Adrenal gland (tissue), 19 donors: ENCODE data around the gene KCNA3. TPM values are rescaled to one million over a fixed set of nuclear protein-coding genes. Genes with fewer than 3 reads are reported as not detected.

ENCODE experiments used
- DNase-seq, 7 donors: peaks; one replicate each; pipeline ENCODE4 v3.0.0-alpha.2; 2019 to 2020
- H3K27ac ChIP-seq, 5 donors: fragments of 200-600 bp; sonication (generic) in 4 of 5; 1 replicate in 3 of 5; 2 replicates in 2 of 5; pipeline versions ENCODE4 v1.5.1 to v1.8.0; 2016 to 2020; ENCODE audit warnings: mild to moderate bottlenecking in 1 of 5
- H3K27me3 ChIP-seq: fragments of 200-600 bp; 2 replicates; pipeline ENCODE4 v1.8.0; 2021
- H3K36me3 ChIP-seq, 2 donors: fragments of 200-600 bp; replicated peaks in 1 of 2; 1 replicate in 1 of 2; 2 replicates in 1 of 2; pipeline versions ENCODE4 v1.5.1 to v1.8.0; 2018 to 2022
- H3K4me1 ChIP-seq, 2 donors: fragments of 200-600 bp; replicated peaks in 1 of 2; 1 replicate in 1 of 2; 2 replicates in 1 of 2; pipeline versions ENCODE4 v1.5.1 to v1.8.0; 2018 to 2021
- H3K4me3 ChIP-seq, 4 donors: fragments of 200-600 bp; sonication (generic) in 3 of 4; one replicate each; pipeline ENCODE4 v1.5.1; 2016 to 2018
- H3K9me3 ChIP-seq, 3 donors: fragments of 200-600 bp; sonication (generic) in 1 of 3; replicated peaks in 1 of 3; 1 replicate in 2 of 3; 2 replicates in 1 of 3; pipeline versions ENCODE4 v1.5.1 to v1.8.0; 2016 to 2021
- POLR2A ChIP-seq, 2 donors: fragments of 450-650 bp; IDR thresholded peaks; one replicate each; pipeline ENCODE4 v1.6.1; 2017; ENCODE audit warnings: antibody characterized with exemption in 2 of 2, mild to moderate bottlenecking in 2 of 2, moderate library complexity in 1 of 2
- WGBS, 4 donors: extraction: QIAGEN DNeasy Blood & Tissue Kit in 2 of 4; methylation state at CpG; one replicate each; pipeline versions ENCODE4 v1.1.5 to v1.1.7; 2013 to 2017; 5-methylcytosine and 5-hydroxymethylcytosine counted together
- intact Hi-C, 2 donors: fragments of 100-400 bp; cut with DNase I; formaldehyde crosslinking; loops; one replicate each; pipeline versions ENCODE4 v1.14.1 to v1.15.0; 2022 to 2023
- long read RNA-seq, 10 donors: library from polyadenylated mRNA in 3 of 10; unstranded in 2 of 10; stranded (forward) in 1 of 10; transcript quantifications; one replicate each; pipeline ENCODE4 v2.0.0 and lab custom pipeline, GENCODE V29; 2021 to 2026
- polyA plus RNA-seq, 3 donors: library from polyadenylated mRNA; stranded (reverse); fragments of 200-250 nt in 2 of 3; fragments of 350-450 nt in 1 of 3; fragmentation: Illumina TruSeq in 1 of 3; extraction: RNeasy Lipid Tissue Mini Kit (QIAGEN cat#74804) in 1 of 3; gene quantifications; one replicate each; pipeline ENCODE4 v1.2.3, GENCODE V29; 2013 to 2014
- total RNA-seq, 9 donors: library from RNA; depleted of rRNA in 4 of 9; stranded (reverse); fragments of >200 nt in 4 of 9; fragments of 120-200 nt in 1 of 9; fragmentation: NEBNext Ultra II Directional in 1 of 9; extraction: Animal tissue kit (Norgen Biotek cat#: 25700) in 1 of 9; gene quantifications; one replicate each; pipeline versions ENCODE4 v1.1.0 to v1.2.4, GENCODE V29; 2013 to 2023
- TF ChIP-seq, protein P1 (sequence below), 6 experiments: fragments of 450-650 bp in 4 of 6; fragments of 200-600 bp in 2 of 6; sonication (generic) in 1 of 6; IDR thresholded peaks; 1 replicate in 5 of 6; 2 replicates in 1 of 6; pipeline versions ENCODE4 v1.5.1 to v1.8.0; 2016 to 2021; ENCODE audit warnings: antibody characterized with exemption in 6 of 6, mild to moderate bottlenecking in 2 of 6, moderate library complexity in 1 of 6
- donor health status: healthy with polysubstance abuse.
- donor health status: Bipolar disorder and iron deficiency.
- donor health status: DM: yes; HTN: yes; CAD: no.
- donor health status: DM: no; HTN: no; CAD: no.
- donor health status: DM: no; HTN: no; CAD: no.
- donor health status: DM: yes; HTN: yes; CAD: no.

Gene KCNA3
- total RNA-seq (1 to 10 TPM in 3 of 9 donors, under 1 TPM in 6; 0.12 to 1.9 (median 0.83) TPM), polyA plus RNA-seq (under 1 TPM; 0.07 to 0.38 (median 0.16) TPM)
- long read RNA-seq, donor 1: 0 reads
- long read RNA-seq, donor 2: 0 reads
- long read RNA-seq, donor 3: 0 reads
- long read RNA-seq, donor 4: 0 reads
- long read RNA-seq, donor 5, partial matches to known transcripts: 0 of 1 reads
- long read RNA-seq, donor 5, other reads (novel, unspliced or antisense): 1 of 1 reads
- long read RNA-seq, donor 6: 0 reads
- long read RNA-seq, donor 7: 0 reads
- long read RNA-seq, donor 8: 0 reads
- long read RNA-seq, donor 9: 0 reads
- long read RNA-seq, donor 10: 0 reads

DNA sequence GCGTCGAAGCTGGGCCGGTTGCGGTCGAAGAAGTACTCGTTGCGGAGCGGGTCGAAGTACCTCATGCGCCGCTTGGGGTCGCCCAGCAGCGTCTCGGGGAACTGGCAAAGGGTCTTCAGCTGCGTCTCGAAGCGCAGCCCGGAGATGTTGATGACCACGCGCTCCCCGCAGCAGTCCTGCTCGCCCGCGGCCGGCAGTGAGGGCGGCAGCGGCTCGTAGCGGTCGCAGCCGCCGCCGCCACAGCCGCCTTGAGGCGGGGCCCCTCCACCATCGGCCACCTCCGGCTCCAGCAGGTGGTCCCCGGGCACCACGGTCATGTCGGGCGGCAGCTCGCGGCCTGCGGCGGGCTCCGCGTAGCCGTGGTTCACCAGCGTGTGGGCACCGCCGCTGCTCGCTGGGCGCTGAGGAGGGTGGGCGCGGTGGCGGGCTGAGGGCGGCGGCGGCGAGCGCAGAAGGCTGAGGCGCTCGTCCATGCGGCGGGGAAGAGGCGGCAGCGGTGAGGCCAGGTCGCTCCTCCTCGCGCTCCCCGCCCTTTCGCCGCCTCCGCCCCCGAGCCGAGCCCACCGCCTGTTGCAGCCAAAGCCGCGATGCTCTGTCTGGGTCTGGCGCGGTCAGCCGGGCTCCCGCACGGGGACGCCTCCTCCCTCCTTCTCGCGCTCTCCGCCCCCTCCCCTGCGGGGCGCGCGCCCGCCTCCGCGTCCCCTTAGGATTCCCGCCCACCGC, at the start of gene KCNA3:
TSS of gene KCNA3 (minus strand) at position 604 of the 723 bp plus-strand sequence. CDS start at position 473, 131 bp downstream.
- Histone ChIP-seq H3K4me3 (peak within 1 kb of the TSS in 2 of 4 donors; percentile 5 to 58), H3K36me3 (no peaks in the 10 kb centered on the region), H3K4me1 (peaks cover 3 to 14% of the 10 kb centered on the region in 2 donors), H3K27me3 (peaks cover 40% of the 10 kb centered on the region), H3K27ac (peak within 1 kb of the TSS in 1 of 5 donors; percentile 62), H3K9me3 (no peaks in the 10 kb centered on the region)
- TF ChIP-seq, protein P1, sequence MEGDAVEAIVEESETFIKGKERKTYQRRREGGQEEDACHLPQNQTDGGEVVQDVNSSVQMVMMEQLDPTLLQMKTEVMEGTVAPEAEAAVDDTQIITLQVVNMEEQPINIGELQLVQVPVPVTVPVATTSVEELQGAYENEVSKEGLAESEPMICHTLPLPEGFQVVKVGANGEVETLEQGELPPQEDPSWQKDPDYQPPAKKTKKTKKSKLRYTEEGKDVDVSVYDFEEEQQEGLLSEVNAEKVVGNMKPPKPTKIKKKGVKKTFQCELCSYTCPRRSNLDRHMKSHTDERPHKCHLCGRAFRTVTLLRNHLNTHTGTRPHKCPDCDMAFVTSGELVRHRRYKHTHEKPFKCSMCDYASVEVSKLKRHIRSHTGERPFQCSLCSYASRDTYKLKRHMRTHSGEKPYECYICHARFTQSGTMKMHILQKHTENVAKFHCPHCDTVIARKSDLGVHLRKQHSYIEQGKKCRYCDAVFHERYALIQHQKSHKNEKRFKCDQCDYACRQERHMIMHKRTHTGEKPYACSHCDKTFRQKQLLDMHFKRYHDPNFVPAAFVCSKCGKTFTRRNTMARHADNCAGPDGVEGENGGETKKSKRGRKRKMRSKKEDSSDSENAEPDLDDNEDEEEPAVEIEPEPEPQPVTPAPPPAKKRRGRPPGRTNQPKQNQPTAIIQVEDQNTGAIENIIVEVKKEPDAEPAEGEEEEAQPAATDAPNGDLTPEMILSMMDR (IDR thresholded peaks at IDR 0.05): no peak
- no peak for TF ChIP-seq POLR2A (IDR thresholded peaks at IDR 0.05)
- DNase-seq: peak in 3 of 7 donors; percentile 21 to 52 (median 38)
- 0 to 2% (median 2%) methylated on average over 15 to 97 of the region's 97 CpGs; no CpG with 5 or more reads in 1 of the 4 donors for WGBS, 4 donors
- intact Hi-C loops: no loop called here

DNA sequence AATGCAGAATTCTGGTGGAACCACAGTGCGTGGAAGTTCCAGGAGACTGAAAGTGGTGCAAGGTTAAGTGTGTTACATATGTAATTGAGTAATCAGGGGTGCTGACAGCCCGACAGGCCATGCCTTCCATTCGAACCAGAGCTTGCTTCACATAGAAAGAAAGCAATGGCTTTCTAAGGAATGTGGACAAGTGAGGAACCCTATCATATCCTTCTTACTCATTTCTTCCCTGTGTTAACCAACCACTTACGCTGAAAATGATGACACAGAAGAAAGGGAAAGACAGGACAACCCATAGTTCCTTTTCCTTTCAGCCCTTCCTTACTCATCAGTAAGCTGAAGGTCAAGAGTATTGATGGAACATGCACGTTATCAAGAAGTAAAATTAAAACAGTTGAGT, 48.1 kb upstream of the KCNA3 start:
- Histone ChIP-seq H3K27ac (no peak overlapping the region), H3K4me3 (no peak overlapping the region), H3K4me1 (no peaks in the 10 kb centered on the region), H3K27me3 (no peaks in the 10 kb centered on the region), H3K9me3 (no peaks in the 10 kb centered on the region), H3K36me3 (no peaks in the 10 kb centered on the region)
- no peak for TF ChIP-seq POLR2A (IDR thresholded peaks at IDR 0.05)
- TF ChIP-seq, protein P1 (IDR thresholded peaks at IDR 0.05): no peak
- DNase-seq: no peak
- WGBS, 4 donors: 59 to 73% (median 69%) methylated on average over 5 of the region's 5 CpGs
- intact Hi-C loops: no loop called here

DNA sequence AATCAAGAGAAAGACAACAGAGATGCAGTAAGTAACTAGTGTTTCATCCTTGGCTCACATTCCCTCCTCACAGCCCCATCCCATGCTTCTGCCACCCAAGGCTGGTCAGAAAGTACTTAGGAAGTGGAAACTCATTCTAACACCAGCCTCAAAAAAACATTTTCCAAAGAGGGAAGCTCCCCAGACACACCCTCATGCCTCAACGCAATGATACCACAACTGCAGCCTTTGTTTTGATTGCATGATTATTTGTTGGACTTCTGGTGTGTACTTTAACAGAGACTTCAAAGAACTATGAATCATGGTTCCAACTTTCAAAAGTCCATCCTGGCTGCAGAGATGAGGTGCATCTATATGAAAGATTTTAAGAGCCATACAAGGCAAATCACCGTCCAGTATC, 45.2 kb upstream of the KCNA3 start:
- intact Hi-C loops: no loop called here
- Histone ChIP-seq H3K9me3 (no peaks in the 10 kb centered on the region), H3K4me3 (no peak overlapping the region), H3K27ac (no peak overlapping the region), H3K4me1 (no peaks in the 10 kb centered on the region), H3K27me3 (no peaks in the 10 kb centered on the region), H3K36me3 (no peaks in the 10 kb centered on the region)
- WGBS, 4 donors: 53 to 68% (median 60%) methylated on average over 2 of the region's 2 CpGs
- no peak for TF ChIP-seq POLR2A (IDR thresholded peaks at IDR 0.05)
- TF ChIP-seq, protein P1 (IDR thresholded peaks at IDR 0.05): no peak
- DNase-seq: no peak

DNA sequence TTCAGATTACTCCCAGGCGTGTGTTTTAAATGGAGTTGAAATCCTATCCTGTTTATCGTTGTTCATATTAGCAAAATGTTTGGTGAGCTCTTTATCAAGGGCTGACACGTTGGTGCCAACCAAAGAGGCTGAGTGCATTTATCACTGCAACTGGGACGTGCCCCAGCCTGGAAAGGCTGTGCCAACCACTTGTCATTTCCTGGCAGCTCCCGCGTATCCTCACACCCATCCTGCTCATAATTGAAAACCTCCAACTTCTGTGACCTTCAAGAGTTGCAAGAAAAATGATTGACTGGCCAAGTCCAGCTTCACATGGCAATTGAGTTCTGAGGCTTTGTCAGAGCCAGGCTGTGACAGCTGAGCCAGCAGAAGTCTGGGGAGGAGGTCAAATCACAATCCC, 43.7 kb upstream of the KCNA3 start:
- WGBS, 4 donors: 61 to 73% (median 64%) methylated on average over 6 of the region's 6 CpGs
- Histone ChIP-seq H3K4me3 (no peak overlapping the region), H3K27me3 (no peaks in the 10 kb centered on the region), H3K9me3 (no peaks in the 10 kb centered on the region), H3K27ac (no peak overlapping the region), H3K36me3 (no peaks in the 10 kb centered on the region), H3K4me1 (no peaks in the 10 kb centered on the region)
- intact Hi-C loops: no loop called here
- no peak for TF ChIP-seq POLR2A (IDR thresholded peaks at IDR 0.05)
- TF ChIP-seq, protein P1 (IDR thresholded peaks at IDR 0.05): no peak
- no peak for DNase-seq
